ENCODE measurements around the gene AQP2.

The AQP2 gene

GRCh38 chr12:49920915-49921286 lies 29.6 kb upstream of the AQP2 start:
- DNase-seq: no peak

GRCh38 chr12:49921299-49921698 lies 29.2 kb upstream of the AQP2 start:
- DNase-seq: no peak

- no peak for DNase-seq
These were observed 28.6 kb upstream of the AQP2 start for GRCh38 chr12:49921936-49922335.

GRCh38 chr12:49922349-49923034 lies 28.0 kb upstream of the AQP2 start:
- no peak for DNase-seq

- no peak for DNase-seq
These were observed 27.4 kb upstream of the AQP2 start for GRCh38 chr12:49923035-49923644.

GRCh38 chr12:49923880-49924556 lies 26.5 kb upstream of the AQP2 start:
- DNase-seq: no peak

GRCh38 chr12:49924628-49925246 lies 25.8 kb upstream of the AQP2 start:
- no peak for DNase-seq

GRCh38 chr12:49925433-49926204 lies 24.9 kb upstream of the AQP2 start:
- DNase-seq: no peak

- DNase-seq: no peak
These were observed 22.1 kb upstream of the AQP2 start for GRCh38 chr12:49928471-49928870.

- DNase-seq: no peak
These were observed 21.0 kb upstream of the AQP2 start for GRCh38 chr12:49929581-49929980.

GRCh38 chr12:49930515-49931288 lies 19.8 kb upstream of the AQP2 start:
- DNase-seq: no peak

- no peak for DNase-seq
These were observed 18.5 kb upstream of the AQP2 start for GRCh38 chr12:49932023-49932422.

GRCh38 chr12:49932533-49933130 lies 17.9 kb upstream of the AQP2 start:
- DNase-seq: no peak

GRCh38 chr12:49933796-49934195 lies 16.7 kb upstream of the AQP2 start:
- DNase-seq: no peak

GRCh38 chr12:49934505-49934904 lies 16.0 kb upstream of the AQP2 start:
- no peak for DNase-seq

- no peak for DNase-seq
These were observed 13.6 kb upstream of the AQP2 start for GRCh38 chr12:49936925-49937324.

GRCh38 chr12:49937639-49938300 lies 12.8 kb upstream of the AQP2 start:
- no peak for DNase-seq

GRCh38 chr12:49939307-49939706 lies 11.2 kb upstream of the AQP2 start:
- DNase-seq: no peak

GRCh38 chr12:49939707-49940106 lies 10.8 kb upstream of the AQP2 start:
- no peak for DNase-seq

GRCh38 chr12:49941556-49942511 lies 8.7 kb upstream of the AQP2 start:
- DNase-seq: no peak
